ENCODE data around the gene B3GALNT2.

The B3GALNT2 gene

DNA sequence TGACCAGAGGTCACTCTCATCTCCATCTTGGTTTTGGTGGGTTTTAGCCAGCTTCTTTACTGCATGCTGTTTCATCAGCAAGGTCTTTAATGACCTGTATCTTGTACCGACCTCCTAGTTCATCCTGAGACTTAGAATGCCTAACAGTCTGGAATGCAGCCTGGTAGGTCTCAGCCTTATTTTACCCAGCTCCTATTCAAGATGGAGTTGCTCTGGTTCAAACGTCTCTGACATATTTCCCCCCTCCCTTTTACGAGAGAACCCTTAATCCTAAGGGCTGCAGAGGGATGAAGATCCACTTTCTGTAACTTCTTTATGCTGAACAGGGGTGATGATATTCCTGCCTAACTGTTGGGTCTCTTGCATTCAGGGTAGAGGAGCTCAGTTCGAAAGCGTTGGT lies 93.8 kb downstream of the B3GALNT2 start:
- TF ChIP-seq JUND (IDR thresholded peaks at IDR 0.05; ENCODE audit: low read depth): no peak
- no peak for DNase-seq (ENCODE audit: low read depth in 1 of 2, low spot score in 1 of 2)
- in situ Hi-C loops (cut with HindIII; ENCODE audit: low pct_unique_long_range_greater_than_20kb, low sequenced_read_pairs): no loop called here

DNA sequence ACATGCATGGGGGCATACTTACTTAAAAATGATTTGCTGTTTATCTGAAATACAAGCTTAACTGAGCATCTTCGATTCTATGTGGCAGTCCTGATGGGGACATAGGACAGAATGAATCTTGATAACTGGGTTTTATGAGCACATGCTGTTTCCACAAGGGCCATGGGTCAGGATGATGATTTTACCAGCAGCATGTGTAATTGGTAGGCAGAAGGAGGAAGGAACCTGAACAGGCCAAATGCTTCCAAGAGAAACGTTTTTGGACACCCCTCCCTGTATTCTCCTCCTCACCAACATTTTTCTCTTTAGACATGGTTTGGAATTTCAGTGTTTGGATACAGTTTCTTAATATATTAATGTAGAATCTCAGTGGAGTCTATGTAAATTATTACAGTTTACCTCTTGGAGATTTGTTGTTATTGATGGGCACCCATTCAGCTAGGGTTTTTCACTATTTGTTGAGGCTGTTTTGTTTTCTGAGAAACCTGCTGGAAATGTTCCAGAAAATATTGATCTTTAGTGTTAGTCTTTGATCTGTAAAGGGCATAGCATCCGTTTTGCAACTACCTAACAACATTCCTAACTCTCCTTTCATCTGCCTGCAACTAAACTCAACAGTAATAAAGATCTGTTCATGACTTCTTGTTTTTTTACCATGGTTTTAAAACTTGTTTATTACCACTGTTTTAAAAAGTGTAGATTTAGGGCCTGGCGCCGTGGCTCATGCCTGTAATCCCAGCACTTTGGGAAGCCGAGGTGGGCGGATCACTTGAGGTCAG lies 95.0 kb downstream of the B3GALNT2 start:
- DNase-seq (ENCODE audit: low read depth in 1 of 2, low spot score in 1 of 2): no peak
- in situ Hi-C loops (cut with HindIII; ENCODE audit: low pct_unique_long_range_greater_than_20kb, low sequenced_read_pairs): no loop called here

DNA sequence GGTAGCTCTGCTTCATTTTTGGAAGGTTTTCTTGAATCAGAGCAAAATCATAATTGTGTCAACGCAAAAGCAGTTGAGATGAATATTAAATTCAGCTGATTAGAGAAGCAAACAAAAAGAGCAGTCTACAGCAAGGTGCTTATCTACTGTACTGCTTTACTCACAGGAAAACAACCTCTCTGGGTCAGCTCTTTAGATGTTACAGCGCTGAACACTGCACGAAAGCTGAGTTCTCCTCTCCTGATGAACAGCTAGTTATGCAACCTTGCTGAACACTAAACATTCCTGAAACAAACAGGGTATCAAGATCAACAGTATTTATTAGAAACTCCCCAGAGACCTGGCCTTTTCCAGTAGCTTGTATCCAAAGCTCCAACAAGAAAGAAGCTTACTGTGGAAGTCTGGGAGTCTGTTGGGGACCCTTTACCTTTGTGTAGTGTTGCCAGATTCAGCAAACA lies 95.7 kb downstream of the B3GALNT2 start:
- in situ Hi-C loops (cut with HindIII; ENCODE audit: low pct_unique_long_range_greater_than_20kb, low sequenced_read_pairs): no loop called here
- no peak for TF ChIP-seq JUND (IDR thresholded peaks at IDR 0.05; ENCODE audit: low read depth)

More for the DNA sequence above, 95.0 kb downstream of the B3GALNT2 start:
- no peak for TF ChIP-seq JUND (IDR thresholded peaks at IDR 0.05; ENCODE audit: low read depth)

DNA sequence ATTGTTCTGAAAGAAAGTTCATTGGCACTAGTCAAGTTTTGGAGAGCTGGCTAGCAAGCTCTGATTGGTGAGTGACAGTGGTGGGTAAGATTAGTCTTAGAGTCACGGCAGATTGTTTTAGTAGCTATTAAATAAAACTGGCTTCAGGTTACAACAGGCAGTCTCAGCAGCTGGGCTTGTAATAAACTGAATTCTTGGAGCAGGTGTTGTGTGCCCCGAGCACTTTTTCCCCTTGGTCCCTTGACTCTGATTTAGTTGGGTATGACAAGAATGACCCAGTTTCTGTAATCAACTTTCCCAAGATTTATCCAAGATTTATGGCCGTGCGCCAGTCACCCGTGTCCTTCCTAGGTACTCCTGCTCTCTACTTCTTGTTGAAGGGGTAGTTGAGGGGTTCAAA lies 96.8 kb downstream of the B3GALNT2 start:
- in situ Hi-C loops (cut with HindIII; ENCODE audit: low pct_unique_long_range_greater_than_20kb, low sequenced_read_pairs): no loop called here
- no peak for DNase-seq (ENCODE audit: low read depth in 1 of 2, low spot score in 1 of 2)
- TF ChIP-seq JUND (IDR thresholded peaks at IDR 0.05; ENCODE audit: low read depth): no peak

More for the DNA sequence above, 95.7 kb downstream of the B3GALNT2 start:
- no peak for DNase-seq (ENCODE audit: low read depth in 1 of 2, low spot score in 1 of 2)

DNA sequence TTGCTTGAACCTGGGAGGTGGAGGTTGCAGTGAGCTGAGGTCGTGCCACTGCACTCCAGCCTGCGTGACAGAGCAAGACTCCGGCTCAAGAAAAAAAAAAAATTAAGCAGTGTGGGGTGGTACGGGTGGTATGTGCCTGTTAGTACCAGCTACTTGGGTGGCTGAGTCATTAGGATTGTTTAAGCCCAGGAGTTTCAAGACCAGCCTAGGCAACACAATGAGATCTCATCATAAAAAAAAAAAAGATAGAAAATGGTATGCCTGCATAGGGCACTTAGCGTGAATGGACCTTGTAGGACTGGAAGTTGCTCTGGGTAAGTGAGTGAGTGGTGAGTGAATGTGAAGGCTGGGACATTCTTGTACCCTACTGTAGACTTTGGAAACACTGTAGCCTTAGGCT lies 100.1 kb downstream of the B3GALNT2 start:
- DNase-seq (ENCODE audit: low read depth in 1 of 2, low spot score in 1 of 2): no peak
- in situ Hi-C loops (cut with HindIII; ENCODE audit: low pct_unique_long_range_greater_than_20kb, low sequenced_read_pairs): no loop called here
- no peak for TF ChIP-seq JUND (IDR thresholded peaks at IDR 0.05; ENCODE audit: low read depth)

DNA sequence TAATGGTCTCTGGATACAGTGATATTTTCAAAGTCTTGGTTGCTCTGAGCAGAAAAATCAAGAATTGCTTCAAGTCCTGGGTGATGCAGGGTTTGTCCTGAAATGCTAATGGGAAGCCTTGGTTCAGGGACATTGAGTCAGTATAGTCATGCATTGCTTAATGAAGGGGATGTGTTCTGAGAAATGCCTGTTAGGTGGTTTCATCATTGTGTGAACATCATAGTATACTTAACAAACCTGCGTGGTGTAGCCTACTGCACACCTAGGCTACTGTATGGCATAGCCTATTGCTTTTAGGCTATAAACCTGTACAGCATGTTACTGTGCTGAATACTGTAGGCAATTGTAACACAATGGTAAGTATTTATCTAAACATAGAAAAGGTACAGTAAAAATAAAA lies 100.7 kb downstream of the B3GALNT2 start:
- in situ Hi-C loops (cut with HindIII; ENCODE audit: low pct_unique_long_range_greater_than_20kb, low sequenced_read_pairs): no loop called here
- DNase-seq (ENCODE audit: low read depth in 1 of 2, low spot score in 1 of 2): no peak

DNA sequence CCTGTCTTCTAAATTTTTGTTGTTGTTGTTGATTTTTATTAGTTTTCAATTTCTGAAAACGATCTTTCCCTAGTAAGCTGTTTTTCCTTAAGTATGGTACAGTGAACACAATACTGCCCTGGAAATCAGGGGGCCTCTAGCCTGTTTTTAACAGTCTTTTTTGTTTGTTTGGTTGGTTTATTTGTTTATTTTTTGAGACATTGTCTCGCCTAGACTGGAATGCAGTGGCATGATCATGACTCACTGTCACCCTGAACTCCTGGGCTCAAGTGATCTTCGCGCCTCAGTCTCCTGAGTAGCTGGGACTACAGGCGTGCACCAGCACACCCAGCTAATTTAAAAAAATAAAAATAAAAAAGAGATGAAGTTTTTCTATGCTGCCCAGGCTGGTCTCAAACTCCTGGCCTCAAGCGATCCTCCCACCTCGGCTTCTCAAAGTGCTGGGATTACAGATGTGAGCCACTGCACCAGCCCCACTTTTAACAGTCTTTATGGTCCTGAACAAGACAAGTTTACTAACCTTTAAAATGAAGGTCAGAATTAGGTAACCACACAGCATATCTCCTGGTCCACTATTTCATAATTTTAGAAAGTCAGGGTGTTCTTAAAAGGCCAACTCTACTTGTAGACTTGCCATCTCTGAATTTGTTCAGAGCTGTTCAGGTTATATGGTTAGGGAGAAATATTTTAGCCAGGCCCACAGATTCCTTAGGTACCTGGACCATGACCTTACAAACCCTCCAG lies 101.6 kb downstream of the B3GALNT2 start:
- no peak for TF ChIP-seq JUND (IDR thresholded peaks at IDR 0.05; ENCODE audit: low read depth)
- DNase-seq (ENCODE audit: low read depth in 1 of 2, low spot score in 1 of 2): peak in 1 of 2 experiments; percentile 54
- in situ Hi-C loops (cut with HindIII; ENCODE audit: low pct_unique_long_range_greater_than_20kb, low sequenced_read_pairs): no loop called here

More for the DNA sequence above, 100.7 kb downstream of the B3GALNT2 start:
- TF ChIP-seq JUND (IDR thresholded peaks at IDR 0.05; ENCODE audit: low read depth): no peak

DNA sequence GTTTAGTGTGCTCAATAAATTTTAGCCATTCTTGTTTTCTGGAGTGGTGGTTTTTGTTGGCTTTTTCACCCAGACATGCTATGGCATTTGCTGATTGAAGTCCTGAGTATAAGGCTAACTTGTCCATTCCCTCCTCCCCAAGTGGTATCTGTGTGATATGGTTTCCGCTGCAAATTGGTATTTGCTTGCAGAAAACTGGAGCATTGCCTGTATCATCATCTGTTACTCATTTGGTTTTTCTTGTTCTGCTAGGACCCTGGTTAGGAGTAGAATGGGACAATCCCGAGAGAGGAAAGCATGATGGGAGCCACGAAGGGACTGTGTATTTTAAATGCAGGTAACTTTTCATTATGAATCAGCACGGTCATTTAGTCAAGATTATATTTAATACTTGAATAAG lies 103.0 kb downstream of the B3GALNT2 start:
- DNase-seq (ENCODE audit: low read depth in 1 of 2, low spot score in 1 of 2): no peak
- in situ Hi-C loops (cut with HindIII; ENCODE audit: low pct_unique_long_range_greater_than_20kb, low sequenced_read_pairs): no loop called here
- no peak for TF ChIP-seq JUND (IDR thresholded peaks at IDR 0.05; ENCODE audit: low read depth)

Measured in T47D (cell line).